GM12878 (cell line): ENCODE data around the gene CFAP126. TPM values are rescaled to one million over a fixed set of nuclear protein-coding genes. Genes with fewer than 3 reads are reported as not detected.

Experiments used
- ATAC-seq: fragments of 200-7000 bp; cut with Tn5 transposase; 3 replicates; pipeline ENCODE4 v1.9.1; 2020; ENCODE audit warnings: mild to moderate bottlenecking, moderate library complexity
- BruUV-seq: library from RNA; stranded (reverse); fragments of 400-500 nt; replicated peaks from 2 replicates; lab custom pipeline; 2021; lab: Mats Ljungman, UMichigan
- CTCF ChIA-PET: fragments of 300-600 bp; sonication (Branson Sonifier 250); formaldehyde crosslinking; extraction: SDS; loops from one replicate; lab custom pipeline; 2021; ENCODE audit warnings: inconsistent platforms; lab: Yijun Ruan, JAX
- POLR2A ChIA-PET: fragments of 350-600 bp; formaldehyde crosslinking; extraction: SDS; loops from one replicate; lab custom pipeline; 2021; ENCODE audit warnings: inconsistent platforms; lab: Charles Lee
- RAD21 ChIA-PET: fragments of 300-600 bp; sonication (Branson Sonifier 250); formaldehyde crosslinking; loops from one replicate; lab custom pipeline; 2023; ENCODE audit warnings: antibody characterized with exemption; ENCODE audit not compliant: unreplicated experiment; lab: Charles Lee
- SMC1A ChIA-PET: fragments of 300-600 bp; sonication (Branson Sonifier 250); formaldehyde crosslinking; loops from one replicate; lab custom pipeline; 2023; ENCODE audit not compliant: unreplicated experiment, uncharacterized antibody; lab: Charles Lee
- DNase-seq: peaks from one replicate; pipeline ENCODE4 v3.0.0-alpha.2; 2011; ENCODE audit warnings: low read depth, low spot score
- FAIRE-seq: peaks from 3 replicates; lab custom pipeline; 2011; peaks lifted over from hg19 to GRCh38; lab: Jason Lieb, UNC
- H2AFZ ChIP-seq: 2 replicates; pipeline ENCODE4 v1.6.0; 2011; ENCODE audit warnings: low read depth, low read length, control low read depth; ENCODE audit not compliant: control insufficient read depth
- H3K27ac ChIP-seq: 2 replicates; pipeline ENCODE4 v1.5.1; 2011; ENCODE audit warnings: control low read depth; ENCODE audit not compliant: control insufficient read depth, insufficient read depth
- H3K27me3 ChIP-seq, 2 experiments: replicated peaks in 1 of 2; 2 replicates each; pipeline versions ENCODE4 v1.6.0 to v1.6.1; 2011; ENCODE audit warnings: low read length in 1 of 2; ENCODE audit not compliant: control insufficient read depth in 2 of 2, insufficient read depth in 2 of 2
- H3K36me3 ChIP-seq, 2 experiments: 2 replicates each; pipeline ENCODE4 v1.5.1; 2011; ENCODE audit warnings: low read length in 1 of 2; ENCODE audit not compliant: control insufficient read depth in 2 of 2, insufficient read depth in 2 of 2
- H3K4me1 ChIP-seq: 2 replicates; pipeline ENCODE4 v1.6.1; 2011; ENCODE audit warnings: mild to moderate bottlenecking, low read length, moderate library complexity, mixed read lengths; ENCODE audit not compliant: control insufficient read depth, insufficient read depth
- H3K4me2 ChIP-seq: 2 replicates; pipeline ENCODE4 v1.6.0; 2011; ENCODE audit warnings: control low read depth; ENCODE audit not compliant: control insufficient read depth, insufficient read depth
- H3K4me3 ChIP-seq: fragments of 200-600 bp; sonication (generic); 2 replicates; pipeline ENCODE4 v1.5.1; 2016
- H3K79me2 ChIP-seq: 2 replicates; pipeline ENCODE4 v1.6.0; 2011; ENCODE audit warnings: low read length; ENCODE audit not compliant: control insufficient read depth, insufficient read depth
- H3K9ac ChIP-seq: 2 replicates; pipeline ENCODE4 v1.8.0; 2011; ENCODE audit warnings: low read length, control low read depth, mixed read lengths; ENCODE audit not compliant: control insufficient read depth, insufficient read depth
- H3K9me3 ChIP-seq: replicated peaks from 3 replicates; pipeline ENCODE4 v1.5.1; 2011; ENCODE audit warnings: mild to moderate bottlenecking, low read length; ENCODE audit not compliant: control insufficient read depth, insufficient read depth
- H4K20me1 ChIP-seq: 2 replicates; pipeline ENCODE4 v1.6.0; 2011; ENCODE audit not compliant: control insufficient read depth, insufficient read depth
- CEBPB ChIP-seq, 2 experiments: fragments of 150-350 bp in 1 of 2; IDR thresholded peaks; 2 replicates each; pipeline ENCODE4 v1.6.1; 2012 to 2014; ENCODE audit warnings: low read depth in 2 of 2, low read length in 2 of 2, borderline replicate concordance in 1 of 2, inconsistent platforms in 1 of 2
- CHD2 ChIP-seq: IDR thresholded peaks from 2 replicates; pipeline ENCODE4 v1.6.1; 2011; ENCODE audit warnings: low read depth, low read length, improper control_type of control experiment, borderline replicate concordance
- CREB1 ChIP-seq: IDR thresholded peaks from 2 replicates; pipeline ENCODE4 v1.6.1; 2012; ENCODE audit warnings: low read depth, mild to moderate bottlenecking, inconsistent platforms
- CREM ChIP-seq: IDR thresholded peaks from 2 replicates; pipeline ENCODE4 v1.6.1; 2014; ENCODE audit warnings: antibody characterized with exemption, low read depth
- EP300 ChIP-seq, 2 experiments: fragments of 150-350 bp in 1 of 2; IDR thresholded peaks; 2 replicates each; pipeline ENCODE4 v1.6.1; 2011 to 2012; ENCODE audit warnings: low read depth in 2 of 2, low read length in 2 of 2, borderline replicate concordance in 1 of 2, improper control_type of control experiment in 1 of 2, inconsistent platforms in 1 of 2; ENCODE audit not compliant: control insufficient read depth in 1 of 2
- ESRRA ChIP-seq: IDR thresholded peaks from 2 replicates; pipeline ENCODE4 v1.6.1; 2012; ENCODE audit warnings: mild to moderate bottlenecking, low read length, improper control_type of control experiment
- GABPA ChIP-seq: IDR thresholded peaks from 2 replicates; pipeline ENCODE4 v1.6.1; 2014; ENCODE audit warnings: antibody characterized with exemption, low read depth, mild to moderate bottlenecking, inconsistent platforms
- KDM1A ChIP-seq: fragments of 200-600 bp; sonication (generic); IDR thresholded peaks from 2 replicates; pipeline ENCODE4 v1.6.1; 2016; ENCODE audit warnings: borderline replicate concordance
- MEF2A ChIP-seq: IDR thresholded peaks from 2 replicates; pipeline ENCODE4 v1.6.1; 2011; ENCODE audit warnings: low read depth, mild to moderate bottlenecking, low read length, moderate library complexity; ENCODE audit not compliant: insufficient read depth
- MYC ChIP-seq: IDR thresholded peaks from 2 replicates; pipeline ENCODE4 v1.6.1; 2011; ENCODE audit warnings: mild to moderate bottlenecking, low read length, moderate library complexity, inconsistent platforms; ENCODE audit not compliant: insufficient read depth, insufficient replicate concordance, insufficient read length, severe bottlenecking
- SUPT20H ChIP-seq: IDR thresholded peaks from 2 replicates; pipeline ENCODE4 v1.6.1; 2011; ENCODE audit warnings: low read depth, mild to moderate bottlenecking, low read length, moderate library complexity, borderline replicate concordance; ENCODE audit not compliant: control insufficient read depth
- YBX1 ChIP-seq: fragments of 450-650 bp; IDR thresholded peaks from 2 replicates; pipeline ENCODE4 v1.6.1; 2016; ENCODE audit warnings: antibody characterized with exemption
- ZNF24 ChIP-seq: fragments of 450-650 bp; IDR thresholded peaks from 2 replicates; pipeline ENCODE4 v1.6.1; 2017; ENCODE audit warnings: antibody characterized with exemption, mild to moderate bottlenecking
- WGBS: methylation state at CpG from one replicate; pipeline ENCODE4 v1.1.6; 2016; ENCODE audit warnings: low lambda C conversion rate; ENCODE audit not compliant: insufficient replicate concordance, insufficient coverage; ENCODE audit errors: missing lambda C conversion rate; 5-methylcytosine and 5-hydroxymethylcytosine counted together
- in situ Hi-C: fragments of 300-500 bp; cut with MboI; formaldehyde crosslinking; loops from 9 replicates; pipeline ENCODE4 v1.14.3; 2018; ENCODE audit warnings: mixed read lengths
- intact Hi-C: fragments of 100-400 bp; cut with micrococcal nuclease; formaldehyde crosslinking; loops from one replicate; pipeline ENCODE4 v1.14.2; 2022; ENCODE audit not compliant: unreplicated experiment
- polyA plus RNA-seq, 11 experiments: library from polyadenylated mRNA; depleted of rRNA in 4 of 11; unstranded in 6 of 11; stranded (reverse) in 5 of 11; fragments of >200 nt; fragmentation: Nextera tagmentation in 4 of 11; fragmentation: Illumina TruSeq in 1 of 11; extraction: Ambion mirVana in 4 of 11; extraction: Trizol in 1 of 11; gene quantifications; 1 replicate in 1 of 11; 2 replicates in 10 of 11; pipeline versions ENCODE4 v1.2.1 to v1.2.3, GENCODE V29; 2011 to 2016; ENCODE audit warnings: inconsistent platforms in 2 of 11, missing spikeins in 2 of 11, low read depth in 1 of 11
- total RNA-seq, 4 experiments: library from RNA; depleted of rRNA in 3 of 4; stranded (reverse); fragments of >200 nt in 3 of 4; fragmentation: Illumina TruSeq in 1 of 4; extraction: Trizol in 1 of 4; gene quantifications; 2 replicates each; pipeline versions ENCODE4 v1.2.1 to v1.2.3, GENCODE V29; 2013 to 2021
- TF ChIP-seq, protein P1 (sequence below): IDR thresholded peaks from 2 replicates; pipeline ENCODE4 v1.6.1; 2012; ENCODE audit warnings: mild to moderate bottlenecking, low read depth, low read length

Gene CFAP126
- total and polyA plus RNA-seq, 10 of the 15 experiments (the other 5 are each of a cell fraction or from before 2014, with no cell fraction given) = not detected

DNA sequence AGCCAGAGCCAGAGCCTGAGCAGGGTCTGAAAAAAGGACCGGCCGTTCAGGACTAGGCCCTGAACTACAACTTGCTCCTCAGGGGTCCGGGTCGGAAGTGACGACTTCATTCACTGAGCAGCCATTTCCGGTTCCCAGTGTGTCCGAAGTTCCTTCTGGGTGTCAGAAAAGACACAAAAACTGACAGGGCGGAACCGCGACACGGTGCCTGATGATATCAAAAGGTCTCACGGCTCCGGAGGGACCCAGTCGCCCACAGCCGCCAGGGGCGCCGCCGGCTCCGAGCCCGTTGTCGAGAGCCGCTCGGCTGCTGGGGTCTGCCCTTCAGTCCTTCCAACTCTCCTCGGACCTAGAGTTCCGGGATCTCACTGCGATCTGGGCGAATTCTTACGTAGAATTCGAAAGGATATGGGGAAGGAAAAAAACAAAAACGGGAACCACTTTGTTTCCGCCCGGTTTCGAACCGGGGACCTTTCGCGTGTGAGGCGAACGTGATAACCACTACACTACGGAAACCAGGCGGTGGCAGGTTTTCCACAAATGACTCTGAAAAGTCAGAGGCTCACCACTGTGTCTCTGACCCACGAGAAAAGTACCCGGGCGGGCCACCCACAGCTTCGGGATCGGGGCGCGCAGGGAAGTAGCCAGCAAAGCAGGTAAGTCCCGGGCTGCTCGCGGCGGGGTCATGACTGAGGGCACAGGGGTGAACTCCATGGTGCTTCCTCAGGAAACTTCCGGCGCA, 31.8 kb upstream of the CFAP126 start (continued):
- TF ChIP-seq CREB1 = peak; percentile 89
- TF ChIP-seq MYC = no peak
- peak; percentile 91 for TF ChIP-seq GABPA
- TF ChIP-seq, all 136 proteins: peak for 71

DNA sequence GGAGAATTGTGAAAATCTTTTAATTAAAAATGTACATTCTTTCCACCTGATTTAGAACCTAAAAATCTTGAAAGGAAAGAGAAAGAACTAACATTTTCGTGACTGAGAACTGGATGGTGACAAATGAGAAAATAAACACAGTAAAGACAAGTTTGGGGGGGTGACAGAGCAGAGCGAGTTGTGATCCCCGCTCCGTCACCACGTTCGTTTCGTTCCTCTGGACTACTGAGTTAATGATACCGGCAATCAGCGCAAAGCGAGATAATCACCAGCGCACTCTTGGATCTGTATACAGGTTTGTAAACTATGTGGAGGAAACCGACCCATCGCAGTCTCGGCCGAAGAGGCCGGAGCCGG, 31.2 kb upstream of the CFAP126 start:
- H3K9ac ChIP-seq = peak overlapping the region; percentile 99
- H3K79me2 ChIP-seq = no peaks in the 10 kb centered on the region
- peak overlapping the region; percentile 97 for H3K27ac ChIP-seq
- ChIA-PET SMC1A (no interaction called here), CTCF (no interaction called here), POLR2A (no interaction called here), RAD21 (no interaction called here)
- 0 out of 2 replicates have a peak, but pooled peaks cover 3% of the 10 kb centered on the region for H3K4me1 ChIP-seq
- peak overlapping the region; percentile 97 for H2AFZ ChIP-seq
- DNase-seq (no peak), ATAC-seq (peak; percentile 33), FAIRE-seq (no peak)
- peak overlapping the region; percentile 87; the same call in 1 of the 2 replicates for H3K4me3 ChIP-seq
- H4K20me1 ChIP-seq = no peaks in the 10 kb centered on the region
- 4% methylated on average over 17 of the region's 17 CpGs for WGBS
- H3K9me3 ChIP-seq = no peaks in the 10 kb centered on the region
- BruUV-seq = TSS peak; percentile 94
- in situ Hi-C loops (no loop called here), intact Hi-C loops (loop anchor here (10.0 kb wide), 2 partner anchors 136 to 346 kb away; partner anchors contain the start of gene DUSP12)
- no peaks in the 10 kb centered on the region for H3K36me3 ChIP-seq
- peak overlapping the region; percentile 98 for H3K4me2 ChIP-seq
- no peaks in the 10 kb centered on the region for H3K27me3 ChIP-seq
- peak; percentile 3 for TF ChIP-seq ZNF24
- TF ChIP-seq CEBPB (IDR thresholded peaks at IDR 0.05; ENCODE audit: borderline replicate concordance in 1 of 2, low read depth in 2 of 2, low read length in 2 of 2) = no peak
- no peak for TF ChIP-seq YBX1
- no peak for TF ChIP-seq KDM1A
- no peak for TF ChIP-seq ESRRA
- TF ChIP-seq SUPT20H = no peak
- TF ChIP-seq MEF2A = 0 out of 2 replicates have a peak, but pooled peaks have one; percentile 10
- TF ChIP-seq, protein P1, sequence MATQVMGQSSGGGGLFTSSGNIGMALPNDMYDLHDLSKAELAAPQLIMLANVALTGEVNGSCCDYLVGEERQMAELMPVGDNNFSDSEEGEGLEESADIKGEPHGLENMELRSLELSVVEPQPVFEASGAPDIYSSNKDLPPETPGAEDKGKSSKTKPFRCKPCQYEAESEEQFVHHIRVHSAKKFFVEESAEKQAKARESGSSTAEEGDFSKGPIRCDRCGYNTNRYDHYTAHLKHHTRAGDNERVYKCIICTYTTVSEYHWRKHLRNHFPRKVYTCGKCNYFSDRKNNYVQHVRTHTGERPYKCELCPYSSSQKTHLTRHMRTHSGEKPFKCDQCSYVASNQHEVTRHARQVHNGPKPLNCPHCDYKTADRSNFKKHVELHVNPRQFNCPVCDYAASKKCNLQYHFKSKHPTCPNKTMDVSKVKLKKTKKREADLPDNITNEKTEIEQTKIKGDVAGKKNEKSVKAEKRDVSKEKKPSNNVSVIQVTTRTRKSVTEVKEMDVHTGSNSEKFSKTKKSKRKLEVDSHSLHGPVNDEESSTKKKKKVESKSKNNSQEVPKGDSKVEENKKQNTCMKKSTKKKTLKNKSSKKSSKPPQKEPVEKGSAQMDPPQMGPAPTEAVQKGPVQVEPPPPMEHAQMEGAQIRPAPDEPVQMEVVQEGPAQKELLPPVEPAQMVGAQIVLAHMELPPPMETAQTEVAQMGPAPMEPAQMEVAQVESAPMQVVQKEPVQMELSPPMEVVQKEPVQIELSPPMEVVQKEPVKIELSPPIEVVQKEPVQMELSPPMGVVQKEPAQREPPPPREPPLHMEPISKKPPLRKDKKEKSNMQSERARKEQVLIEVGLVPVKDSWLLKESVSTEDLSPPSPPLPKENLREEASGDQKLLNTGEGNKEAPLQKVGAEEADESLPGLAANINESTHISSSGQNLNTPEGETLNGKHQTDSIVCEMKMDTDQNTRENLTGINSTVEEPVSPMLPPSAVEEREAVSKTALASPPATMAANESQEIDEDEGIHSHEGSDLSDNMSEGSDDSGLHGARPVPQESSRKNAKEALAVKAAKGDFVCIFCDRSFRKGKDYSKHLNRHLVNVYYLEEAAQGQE = 0 out of 2 replicates have a peak, but pooled peaks have one; percentile 19
- no peak for TF ChIP-seq CHD2
- TF ChIP-seq CREM = no peak
- TF ChIP-seq EP300 (IDR thresholded peaks at IDR 0.05; ENCODE audit: borderline replicate concordance in 1 of 2, control insufficient read depth in 1 of 2, low read depth in 2 of 2, low read length in 2 of 2) = no peak
